Sciatic nerve (tissue), 2 donors: ENCODE measurements around the gene RASGRF1. TPM values are rescaled to one million over a fixed set of nuclear protein-coding genes. Genes with fewer than 3 reads are reported as not detected.

ENCODE experiments used
- ATAC-seq: fragments of 200-7000 bp; cut with Tn5 transposase; one replicate; pipeline ENCODE4 v1.9.1; 2020; ENCODE audit warnings: mild to moderate bottlenecking, moderate library complexity
- DNase-seq: peaks from one replicate; pipeline ENCODE4 v3.0.0-alpha.2; 2020; ENCODE audit warnings: low spot score
- intact Hi-C: fragments of 100-400 bp; cut with DNase I; formaldehyde crosslinking; loops from one replicate; pipeline ENCODE4 v1.14.2; 2022
- total RNA-seq: library from RNA; stranded (reverse); fragmentation: NEBNext Ultra II Directional; extraction: Animal tissue kit (Norgen Biotek cat#: 25700); gene quantifications from one replicate; pipeline ENCODE4 v1.2.1, GENCODE V29; 2021
- donor health status: DM: no; HTN: no; CAD: no.
- donor health status: DM: no; HTN: no; CAD: no.

Gene RASGRF1
- total RNA-seq, 1 donor from 2014 or later = 3.0 TPM

DNA sequence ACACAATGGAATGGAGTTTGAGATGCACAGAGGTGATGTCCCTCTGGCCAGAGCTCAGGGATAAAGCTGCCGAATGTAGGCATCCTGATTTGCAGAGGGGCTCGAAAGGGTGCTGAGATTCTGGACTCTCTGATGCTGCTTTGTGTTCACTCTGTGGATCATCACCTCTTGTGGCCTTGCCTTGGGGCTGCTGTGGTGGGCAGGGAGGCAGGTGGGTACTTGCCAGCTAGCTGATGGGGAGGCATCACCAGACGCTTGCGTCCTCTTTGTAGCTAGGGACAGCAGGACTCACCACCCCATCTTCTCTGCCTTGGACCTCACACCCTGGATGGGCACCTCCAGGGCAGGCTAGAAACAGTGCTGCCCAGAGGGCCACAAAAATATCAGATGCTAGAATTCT, 14.6 kb upstream of the RASGRF1 start:
- no peak for DNase-seq
- intact Hi-C loops = no loop called here
- ATAC-seq = no peak

DNA sequence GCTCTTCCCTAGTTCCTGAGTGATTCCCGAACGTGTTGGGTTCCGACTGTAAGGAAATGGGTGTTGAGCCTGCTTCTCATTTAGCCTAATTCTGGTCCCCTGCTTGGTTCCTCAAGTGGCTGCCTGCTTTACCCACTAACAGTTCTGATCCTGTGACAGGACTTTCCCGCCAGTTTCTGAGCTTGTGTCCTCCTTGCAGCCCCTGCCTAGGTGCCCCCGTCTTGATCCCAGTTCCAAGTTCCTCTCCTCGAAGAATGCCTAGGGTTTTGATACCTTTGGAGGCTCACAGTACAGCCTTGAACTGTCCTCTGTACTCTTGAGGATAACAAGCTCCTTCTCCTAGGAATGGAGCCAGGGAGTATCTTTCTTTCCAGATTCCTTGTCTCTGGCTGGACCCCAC, 12.0 kb upstream of the RASGRF1 start:
- DNase-seq (no peak), ATAC-seq (no peak)
- intact Hi-C loops = no loop called here

DNA sequence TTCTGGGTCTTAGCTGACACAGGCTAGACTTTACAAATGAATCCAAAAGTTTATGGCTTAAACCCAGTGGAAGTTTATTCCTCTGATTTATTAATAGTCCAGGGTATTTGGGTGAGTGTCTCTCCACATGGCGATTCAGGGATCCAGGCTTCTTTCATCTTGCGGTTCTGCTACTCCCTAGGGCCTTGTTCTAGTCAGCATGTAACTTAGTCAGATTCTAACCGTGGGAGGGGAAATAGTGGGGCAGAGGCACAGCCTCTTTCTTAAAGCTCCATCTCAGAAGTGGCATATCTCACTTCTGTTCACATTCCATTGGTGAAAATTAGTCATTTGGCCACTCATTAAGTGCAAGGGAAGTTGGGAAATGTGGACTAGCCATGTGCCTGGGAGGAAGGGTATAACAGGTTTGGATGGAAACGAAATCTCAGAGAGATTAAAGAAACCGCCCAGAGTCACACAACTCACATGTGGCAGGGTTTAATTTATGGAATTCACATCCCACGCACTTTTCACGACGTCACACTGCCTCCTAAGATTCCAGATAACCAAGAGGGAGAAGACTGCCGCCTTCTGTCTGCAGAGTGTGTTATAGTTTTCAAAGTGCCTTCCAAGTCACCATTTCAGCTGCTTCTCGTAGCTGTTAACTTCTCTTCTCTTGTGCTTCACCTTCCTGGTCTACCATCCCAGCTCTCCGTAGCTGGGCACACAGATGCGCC, 11.4 kb upstream of the RASGRF1 start:
- DNase-seq (no peak), ATAC-seq (no peak)

DNA sequence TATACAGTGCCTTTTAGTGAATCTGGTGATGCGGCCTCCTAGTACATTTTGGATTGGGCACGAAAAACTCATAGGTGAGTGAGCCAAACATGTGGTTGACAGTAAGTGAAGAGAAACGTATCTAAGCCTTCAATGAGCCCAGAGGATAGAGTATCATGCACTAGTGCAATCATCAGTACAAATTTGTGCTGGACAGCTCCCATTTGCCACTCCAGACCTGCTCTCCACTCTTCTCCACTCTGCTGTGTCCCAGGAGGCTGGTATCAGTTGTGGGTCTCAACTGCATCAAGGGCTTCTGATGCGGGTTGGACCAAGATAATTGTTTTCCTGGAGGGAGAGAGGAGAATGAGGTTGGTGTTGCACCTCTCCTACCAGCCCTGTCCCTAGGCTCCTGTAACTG, 9.1 kb upstream of the RASGRF1 start:
- ATAC-seq = no peak
- no peak for DNase-seq
- intact Hi-C loops = no loop called here

More for the DNA sequence above, 11.4 kb upstream of the RASGRF1 start:
- intact Hi-C loops = no loop called here

DNA sequence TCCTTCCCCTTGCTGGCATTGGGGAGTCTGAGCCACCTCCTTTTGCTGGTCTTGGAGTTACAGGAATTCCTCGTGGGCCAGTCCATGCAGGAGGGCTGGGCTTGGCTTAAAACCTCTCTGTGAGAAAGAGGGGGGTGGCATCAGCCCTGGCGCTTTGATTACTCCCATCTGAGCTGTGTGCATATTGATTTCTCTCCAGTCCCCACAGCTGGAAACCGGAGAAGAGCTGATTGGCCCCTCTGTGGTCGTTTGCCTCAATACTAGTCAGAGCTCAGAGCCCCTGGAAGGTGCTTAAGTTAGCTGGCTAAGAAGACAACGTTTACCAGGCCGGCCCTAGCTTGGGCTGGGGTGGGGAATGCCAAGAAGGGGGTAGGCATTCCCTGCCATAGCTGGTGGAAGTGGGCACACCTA, 4.0 kb upstream of the RASGRF1 start:
- DNase-seq = no peak
- no peak for ATAC-seq
- intact Hi-C loops = no loop called here

DNA sequence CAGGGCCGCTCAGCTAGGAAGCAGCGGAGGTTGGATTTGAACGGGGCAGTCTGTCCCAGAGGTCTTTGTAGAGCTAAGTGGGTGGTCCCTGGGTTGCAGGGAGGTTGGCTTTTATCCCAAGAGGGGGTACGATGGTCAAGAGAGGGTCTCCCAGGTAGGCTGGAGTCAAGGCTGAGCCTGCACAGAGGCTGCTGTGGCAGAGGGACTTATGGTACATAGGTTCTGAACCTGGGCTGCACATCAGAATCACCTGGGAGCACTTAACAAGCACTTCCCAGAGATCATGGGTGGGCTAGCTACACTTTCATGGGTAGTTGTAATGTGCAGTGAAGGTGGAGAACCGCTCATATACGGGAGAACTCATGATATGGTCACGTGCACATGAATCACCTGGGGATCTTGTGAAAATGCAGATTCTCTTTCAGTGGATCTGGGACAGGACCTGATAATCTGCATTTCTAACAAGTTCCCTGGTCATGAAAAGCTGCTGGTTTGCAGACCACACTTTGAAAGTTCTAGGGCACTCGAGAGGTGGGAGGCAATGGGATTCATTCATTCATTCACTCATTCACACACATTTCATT, 2.9 kb upstream of the RASGRF1 start:
- DNase-seq (no peak), ATAC-seq (no peak)
- intact Hi-C loops = no loop called here

DNA sequence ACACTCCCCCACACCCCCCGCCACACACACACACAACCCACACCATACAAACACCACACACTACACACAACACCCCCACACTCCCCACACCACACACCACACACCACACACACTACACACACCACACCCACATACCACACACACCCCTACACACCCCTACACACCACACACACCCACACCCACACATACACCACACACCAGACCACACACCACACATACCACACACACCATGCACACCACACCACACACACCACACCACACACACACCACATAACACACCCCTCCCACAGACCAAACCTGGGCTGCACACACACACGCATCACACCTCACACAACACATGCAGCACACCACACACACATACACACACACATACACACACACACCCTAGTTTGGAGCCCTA, 1.8 kb upstream of the RASGRF1 start:
- no peak for DNase-seq
- intact Hi-C loops = no loop called here
- ATAC-seq = no peak

DNA sequence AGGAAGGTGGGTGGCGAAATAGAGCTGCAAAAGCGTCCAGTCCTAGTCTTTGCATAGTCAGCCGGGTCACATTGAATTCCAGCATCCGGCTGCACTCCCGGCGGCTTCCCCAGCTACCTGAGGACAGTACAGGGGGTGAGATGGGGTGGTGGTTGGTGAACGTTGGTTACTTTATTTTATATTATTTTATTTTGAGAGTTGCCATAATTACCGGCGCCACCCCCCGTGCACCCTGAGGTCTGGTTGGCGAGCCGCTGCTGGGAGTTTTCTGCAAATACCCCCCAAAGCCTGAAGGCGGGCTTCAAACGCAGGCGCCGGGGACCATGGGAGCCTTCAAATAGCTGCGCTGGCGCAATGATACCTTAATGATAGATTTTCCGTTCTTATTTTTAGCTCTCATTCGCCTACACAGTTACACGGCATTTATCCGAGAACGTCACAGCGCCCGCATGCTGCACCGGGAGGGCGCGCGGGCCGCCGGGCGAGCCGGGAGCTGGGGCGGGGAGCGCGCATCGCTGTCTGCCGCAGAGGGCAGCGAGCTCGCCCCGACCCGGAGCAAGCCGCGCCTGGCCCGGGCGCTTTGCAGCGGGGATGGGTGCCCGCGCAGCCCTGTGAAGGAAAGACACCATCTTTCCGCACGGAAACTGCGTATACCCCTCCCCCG, 756 bp upstream of the RASGRF1 start:
- intact Hi-C loops = no loop called here
- DNase-seq (no peak), ATAC-seq (no peak)

DNA sequence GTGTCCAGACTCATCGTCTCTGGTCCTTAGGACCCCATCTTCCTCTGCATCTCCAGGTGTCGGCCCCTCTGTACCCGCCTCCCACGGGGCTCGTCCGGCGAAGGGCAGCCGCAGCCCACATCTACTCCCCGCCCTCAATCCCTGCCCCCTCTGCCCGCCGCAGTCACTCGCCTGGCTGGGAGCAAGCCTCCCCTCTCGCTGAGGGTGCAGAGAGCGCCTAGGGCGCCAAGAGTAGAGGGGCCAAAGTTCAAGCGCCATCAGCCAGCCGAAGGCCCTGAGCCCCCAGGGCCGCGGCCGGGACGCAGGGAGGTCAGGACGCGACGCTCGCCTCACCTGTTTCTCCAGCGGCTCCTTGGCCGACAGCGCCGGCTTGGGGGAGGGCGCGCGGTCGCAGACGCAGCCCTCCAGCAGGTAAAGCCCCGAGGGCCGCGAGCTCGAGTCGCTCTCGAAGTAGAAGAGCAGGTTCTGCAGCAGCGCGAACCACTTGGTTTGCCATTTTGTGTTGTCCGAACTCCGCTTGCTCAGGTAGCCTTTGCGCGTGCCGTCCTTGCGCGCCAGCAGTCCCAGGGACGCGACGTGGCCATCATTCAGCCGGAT, 592 bp downstream of the RASGRF1 start:
- DNase-seq (no peak), ATAC-seq (no peak)
- intact Hi-C loops = no loop called here

DNA sequence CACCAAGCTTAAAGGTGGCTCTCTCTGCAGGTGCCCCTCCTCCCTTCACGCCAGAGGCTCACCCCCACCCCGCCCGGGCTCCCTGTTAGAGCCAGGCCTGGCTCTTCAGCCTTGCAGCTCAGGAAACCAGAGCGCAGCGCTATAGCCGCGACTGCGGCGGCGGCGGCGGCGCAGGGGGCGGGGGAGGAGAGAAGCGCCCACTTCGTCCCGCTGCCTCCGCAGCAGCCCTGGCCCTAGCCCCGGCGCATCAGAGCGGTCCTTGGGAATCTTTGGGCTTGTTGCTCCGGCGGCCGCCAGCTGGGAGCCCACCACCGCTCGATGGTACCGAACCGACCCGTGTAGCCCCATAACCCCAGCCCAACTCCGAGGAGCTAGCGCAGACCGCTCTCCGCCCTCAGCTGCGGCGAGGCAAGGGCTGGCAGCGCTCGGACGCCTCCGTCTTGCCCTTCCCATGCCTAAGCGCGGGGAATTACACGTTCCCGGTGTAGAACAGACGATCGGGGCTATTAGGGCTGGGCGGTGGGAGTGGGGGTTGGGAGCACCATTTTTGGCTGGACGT, 1.2 kb downstream of the RASGRF1 start:
- no peak for DNase-seq
- intact Hi-C loops = no loop called here

DNA sequence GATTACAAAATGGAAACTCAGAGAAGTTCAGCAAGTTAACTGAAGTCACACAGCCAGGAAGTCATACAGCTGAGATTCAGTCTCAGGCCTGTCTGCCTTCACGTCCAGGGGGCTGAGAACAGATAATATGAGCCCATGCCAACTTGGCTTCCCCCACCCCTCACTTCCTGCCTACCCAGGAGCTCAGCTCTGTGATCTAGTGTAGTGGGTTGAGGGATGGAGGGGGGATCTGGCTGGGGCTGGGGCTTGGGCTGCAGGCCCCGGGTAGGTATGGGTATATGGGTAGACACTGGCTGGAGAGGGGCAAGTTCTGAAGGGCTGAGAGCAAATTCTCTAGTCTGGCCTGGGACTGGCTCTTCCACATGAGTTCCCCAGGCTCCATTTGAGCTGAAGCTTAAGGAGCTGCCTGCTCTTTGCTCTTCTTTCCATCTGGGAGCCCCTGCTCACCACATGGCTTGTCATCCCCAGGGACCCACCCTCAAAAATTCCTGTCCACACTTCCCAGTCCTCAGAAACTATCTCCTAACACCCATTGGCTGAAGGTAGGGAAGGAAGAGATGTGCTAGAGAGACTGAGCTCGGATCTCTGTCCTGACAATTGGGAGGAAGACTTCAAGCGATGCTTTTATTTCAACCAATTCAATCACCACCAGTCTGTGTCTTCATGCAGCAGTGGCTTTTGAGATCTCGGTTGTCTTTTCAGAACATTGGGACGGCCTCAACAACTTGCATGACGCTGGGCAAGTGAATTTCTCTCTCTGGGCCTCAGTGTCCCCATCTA, 2.0 kb downstream of the RASGRF1 start:
- DNase-seq (no peak), ATAC-seq (no peak)
- intact Hi-C loops = no loop called here

More for the DNA sequence above, 1.2 kb downstream of the RASGRF1 start:
- peak; percentile 32 for ATAC-seq

DNA sequence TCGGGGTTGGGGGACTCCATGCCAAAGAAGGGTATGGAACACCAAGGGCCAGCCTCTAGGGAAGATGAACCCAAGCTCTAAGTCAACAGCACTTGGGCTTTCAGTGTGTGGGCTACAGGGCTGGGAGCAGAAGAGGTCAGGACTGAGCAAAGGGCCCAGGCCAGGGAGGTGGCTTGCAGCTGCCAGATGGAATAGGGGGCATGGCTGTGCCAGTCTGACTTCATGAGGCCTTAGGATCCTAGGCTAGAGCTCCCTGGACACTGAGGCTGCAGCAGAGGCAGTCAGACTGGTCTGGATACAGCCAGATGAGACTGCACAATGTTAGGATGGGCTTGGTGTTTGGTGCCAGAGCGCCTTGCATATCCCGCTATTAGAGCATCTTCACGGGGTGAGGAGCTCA, 3.8 kb downstream of the RASGRF1 start:
- ATAC-seq (no peak), DNase-seq (peak; percentile 38)
- intact Hi-C loops = no loop called here

DNA sequence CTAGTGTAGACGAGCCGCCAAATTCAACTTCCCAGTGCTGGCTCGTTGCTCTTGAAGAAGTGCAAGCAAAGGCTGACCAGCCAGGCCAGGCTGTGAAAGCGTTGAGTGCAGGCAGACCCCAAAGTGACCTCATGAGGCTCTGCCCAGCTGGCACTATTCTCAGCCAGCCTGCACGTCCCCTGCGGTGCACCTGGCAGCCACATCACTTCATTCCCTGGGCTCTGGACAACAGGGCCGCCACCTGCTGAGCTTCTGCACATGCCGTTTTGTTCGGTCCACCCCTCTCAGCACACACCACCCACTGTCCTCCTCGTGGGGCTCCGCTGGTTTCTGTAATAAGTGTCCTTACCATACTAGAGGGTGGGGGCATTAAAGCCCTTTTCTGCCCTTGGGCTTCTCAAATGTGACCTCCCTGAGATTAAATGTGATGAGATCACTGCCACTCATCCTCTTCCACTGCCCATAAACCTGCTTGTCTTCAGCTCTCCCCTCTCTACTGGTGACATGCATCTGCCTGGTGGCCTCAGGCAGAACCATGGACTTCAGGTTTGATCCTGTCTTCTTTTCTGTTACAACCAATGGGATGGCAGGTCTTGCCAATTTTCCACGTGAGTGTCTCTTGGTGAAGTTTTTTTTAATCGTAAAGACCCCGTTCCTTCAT, 6.1 kb downstream of the RASGRF1 start:
- peak; percentile 25 for DNase-seq
- ATAC-seq = no peak
- intact Hi-C loops = no loop called here

DNA sequence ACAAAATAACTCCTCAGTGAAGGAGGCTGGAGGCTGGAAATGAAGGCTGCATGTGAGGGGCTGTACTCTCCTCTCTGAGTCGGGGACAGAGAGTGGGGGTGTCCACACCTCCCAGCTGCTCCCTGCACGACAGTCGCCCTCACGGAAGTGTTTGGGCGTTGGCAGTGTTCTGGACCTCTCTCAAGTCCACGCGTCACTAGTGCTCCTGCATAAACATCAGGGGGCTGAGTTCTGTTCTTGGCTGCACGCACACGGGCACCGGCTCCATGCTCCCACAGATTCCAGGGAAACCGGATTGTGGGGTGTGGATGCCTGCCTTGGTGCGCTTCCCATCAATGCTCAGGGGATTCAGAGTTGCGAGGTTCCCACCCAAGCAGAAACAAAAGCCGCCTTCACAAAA, 7.4 kb downstream of the RASGRF1 start:
- DNase-seq (peak; percentile 37), ATAC-seq (peak; percentile 72)
- intact Hi-C loops = no loop called here

DNA sequence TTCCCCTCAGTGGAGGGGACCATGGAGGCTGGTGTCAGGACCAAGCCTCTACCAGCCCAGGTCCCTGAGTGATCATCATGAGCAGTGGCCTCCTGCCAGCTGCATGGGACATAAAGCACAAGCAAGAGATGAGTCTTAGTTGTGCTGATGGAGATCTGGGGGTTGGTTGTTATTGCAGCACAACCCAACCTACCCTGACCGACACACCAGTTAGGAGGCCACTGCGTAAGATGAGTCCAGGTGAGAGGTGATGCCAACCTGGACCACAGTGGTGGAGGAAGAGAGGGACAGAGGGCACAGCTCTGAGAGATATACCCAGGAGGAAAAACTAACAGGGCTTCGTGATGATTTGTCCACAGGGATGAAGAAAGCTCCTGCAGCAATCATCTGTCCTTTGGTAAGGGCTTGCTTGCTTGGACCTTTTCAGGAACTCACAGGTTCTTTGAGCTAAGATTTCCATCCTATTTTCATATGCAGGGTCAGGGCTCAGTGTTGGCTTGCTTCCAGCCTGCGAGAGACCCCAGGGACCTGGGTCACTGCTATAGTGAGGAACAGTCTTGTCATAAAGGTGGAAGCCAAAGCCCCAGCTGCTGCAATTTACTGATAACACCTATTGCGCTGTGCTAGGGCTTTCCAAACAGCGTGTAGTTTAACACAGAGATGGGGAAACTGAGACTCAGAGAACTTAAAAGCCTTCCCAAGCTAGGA, 8.1 kb downstream of the RASGRF1 start:
- DNase-seq (no peak), ATAC-seq (no peak)
- intact Hi-C loops = no loop called here

DNA sequence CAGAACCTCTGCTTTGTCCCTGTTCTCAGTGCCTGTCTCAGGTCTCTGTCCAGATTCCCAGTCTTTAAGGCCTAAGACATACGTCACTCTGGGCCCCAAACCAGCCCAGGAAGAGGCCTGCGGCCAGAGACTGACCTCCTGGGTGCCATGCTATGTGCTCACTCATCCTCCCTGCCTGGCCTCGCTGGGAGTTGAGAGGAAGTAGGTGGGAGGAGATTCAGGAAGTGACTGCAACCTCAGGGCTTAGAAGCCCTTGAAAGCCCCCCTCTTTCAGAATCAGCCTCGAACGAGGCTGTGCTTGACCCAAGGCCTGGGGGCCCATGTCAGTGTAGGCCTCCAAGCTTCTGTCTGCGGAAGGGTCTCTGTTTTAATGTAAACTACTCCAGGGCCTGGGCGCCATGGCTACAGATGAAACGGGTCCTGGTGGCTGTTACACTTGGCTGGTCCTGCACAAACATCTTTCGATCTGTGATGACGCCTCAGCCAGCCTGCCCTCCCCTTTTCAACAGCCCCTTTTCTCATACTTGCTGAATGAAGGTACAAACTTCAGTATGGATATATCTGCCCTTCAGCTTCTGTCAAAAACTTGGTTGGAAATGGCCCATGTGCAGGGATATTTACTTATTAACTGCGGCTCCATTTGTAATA, 11.7 kb downstream of the RASGRF1 start:
- intact Hi-C loops = no loop called here
- no peak for DNase-seq
- ATAC-seq = no peak

DNA sequence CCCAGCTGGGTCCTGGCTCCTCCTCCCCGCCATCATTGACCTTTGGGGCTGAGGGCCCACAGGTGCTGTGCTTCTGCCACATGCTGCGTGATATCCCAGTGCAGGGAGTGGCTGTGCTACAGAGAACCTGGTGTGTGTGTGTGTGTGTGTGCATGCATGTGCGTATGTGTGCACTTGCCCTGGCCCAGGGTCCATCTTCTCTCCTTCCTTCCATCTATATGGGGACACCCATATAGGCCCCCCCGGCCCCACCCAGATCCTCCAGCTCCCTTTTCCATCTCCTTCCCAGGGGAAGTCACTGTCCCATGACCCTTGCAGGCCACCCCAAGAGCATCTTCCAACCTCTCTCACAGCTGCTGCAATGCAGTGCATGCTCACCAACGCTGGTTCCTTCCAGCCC, 12.6 kb downstream of the RASGRF1 start:
- intact Hi-C loops = no loop called here
- ATAC-seq (no peak), DNase-seq (no peak)

DNA sequence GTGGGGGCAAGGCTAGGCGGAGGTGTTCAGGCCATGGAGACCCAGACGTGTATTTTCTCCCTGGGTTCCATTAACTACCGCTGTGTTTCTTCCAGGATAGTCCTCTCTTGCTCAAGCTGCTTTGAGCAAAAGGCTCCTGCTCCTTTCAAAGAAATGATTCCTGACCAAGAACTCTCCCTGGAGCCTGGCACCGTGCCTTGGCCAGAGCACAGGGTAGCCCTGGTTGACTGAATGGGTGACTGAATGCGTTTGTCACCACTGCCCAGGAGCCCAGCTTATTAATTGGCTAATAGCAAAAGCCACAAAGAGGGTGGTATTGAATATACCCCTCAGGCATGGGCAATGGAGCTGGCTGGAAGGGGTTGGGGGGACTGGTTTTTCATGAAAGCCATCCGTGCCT, 13.9 kb downstream of the RASGRF1 start:
- intact Hi-C loops = no loop called here
- ATAC-seq (no peak), DNase-seq (no peak)
